PC-3 (cell line): Measurements from ENCODE around the gene LUC7L2.

Source experiments
- EZH2phosphoT487 ChIP-seq: fragments of 300-600 bp; sonication (generic); IDR thresholded peaks from 2 replicates; pipeline ENCODE4 v1.6.1; 2018; ENCODE audit warnings: mild to moderate bottlenecking, antibody characterized with exemption, low read length, borderline replicate concordance
- TF ChIP-seq, protein P1 (sequence below): fragments of 300-600 bp; sonication (generic); conservative IDR thresholded peaks from 2 replicates; pipeline ENCODE4 v1.5.1; 2017; ENCODE audit warnings: antibody characterized with exemption, low read depth, mild to moderate bottlenecking, low read length

DNA sequence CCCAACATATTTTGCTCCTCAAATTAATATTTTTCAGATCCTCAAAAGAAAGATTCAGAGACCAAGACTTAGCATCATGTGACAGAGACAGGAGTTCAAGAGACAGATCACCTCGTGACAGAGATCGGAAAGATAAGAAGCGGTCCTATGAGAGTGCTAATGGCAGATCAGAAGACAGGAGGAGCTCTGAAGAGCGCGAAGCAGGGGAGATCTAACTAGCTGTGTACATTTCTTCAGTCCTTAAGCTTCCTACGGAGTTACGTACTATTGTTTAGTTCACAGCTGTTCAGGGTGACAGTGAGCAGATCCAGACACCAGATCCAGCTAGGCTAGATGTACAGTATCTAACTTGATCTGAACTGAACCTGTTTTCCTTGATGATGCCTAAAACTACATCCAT is 62.4 kb downstream of the LUC7L2 start:
- TF ChIP-seq, protein P1, sequence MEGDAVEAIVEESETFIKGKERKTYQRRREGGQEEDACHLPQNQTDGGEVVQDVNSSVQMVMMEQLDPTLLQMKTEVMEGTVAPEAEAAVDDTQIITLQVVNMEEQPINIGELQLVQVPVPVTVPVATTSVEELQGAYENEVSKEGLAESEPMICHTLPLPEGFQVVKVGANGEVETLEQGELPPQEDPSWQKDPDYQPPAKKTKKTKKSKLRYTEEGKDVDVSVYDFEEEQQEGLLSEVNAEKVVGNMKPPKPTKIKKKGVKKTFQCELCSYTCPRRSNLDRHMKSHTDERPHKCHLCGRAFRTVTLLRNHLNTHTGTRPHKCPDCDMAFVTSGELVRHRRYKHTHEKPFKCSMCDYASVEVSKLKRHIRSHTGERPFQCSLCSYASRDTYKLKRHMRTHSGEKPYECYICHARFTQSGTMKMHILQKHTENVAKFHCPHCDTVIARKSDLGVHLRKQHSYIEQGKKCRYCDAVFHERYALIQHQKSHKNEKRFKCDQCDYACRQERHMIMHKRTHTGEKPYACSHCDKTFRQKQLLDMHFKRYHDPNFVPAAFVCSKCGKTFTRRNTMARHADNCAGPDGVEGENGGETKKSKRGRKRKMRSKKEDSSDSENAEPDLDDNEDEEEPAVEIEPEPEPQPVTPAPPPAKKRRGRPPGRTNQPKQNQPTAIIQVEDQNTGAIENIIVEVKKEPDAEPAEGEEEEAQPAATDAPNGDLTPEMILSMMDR = no peak
- no peak for TF ChIP-seq EZH2phosphoT487
